H7 (cell line): Measurements from ENCODE around the gene KLHL40. TPM values are rescaled to one million over a fixed set of nuclear protein-coding genes. Genes with fewer than 3 reads are reported as not detected.

ENCODE experiments used
- DNase-seq: peaks from one replicate; pipeline ENCODE4 v3.0.0; 2012
- H3K27me3 ChIP-seq: 2 replicates; pipeline ENCODE4 v1.6.0; 2011; ENCODE audit warnings: mild to moderate bottlenecking, low read length; ENCODE audit not compliant: control insufficient read depth, insufficient read depth
- H3K36me3 ChIP-seq: replicated peaks from 2 replicates; pipeline ENCODE4 v1.5.1; 2011; ENCODE audit warnings: low read length; ENCODE audit not compliant: control insufficient read depth, insufficient read depth
- H3K4me3 ChIP-seq: 2 replicates; pipeline ENCODE4 v1.5.1; 2011; ENCODE audit warnings: low read depth, mild to moderate bottlenecking, control low read depth, low read length, moderate library complexity; ENCODE audit not compliant: insufficient read depth
- total RNA-seq: library from RNA; depleted of rRNA; stranded (reverse); fragments of >200 nt; shearing (Covaris generic); gene quantifications from 2 replicates; pipeline ENCODE4 v1.2.3, GENCODE V29; 2014

The KLHL40 gene
- total RNA-seq, 1 experiment from 2014 or later = not detected

GRCh38 chr3:42706721-42707619 is 21.6 kb downstream of the KLHL40 start:
- H3K36me3 ChIP-seq = no peaks in the 10 kb centered on the region
- H3K4me3 ChIP-seq = no peak overlapping the region
- no peak for DNase-seq
- H3K27me3 ChIP-seq = no peaks in the 10 kb centered on the region

GRCh38 chr3:42707620-42708355 is 22.5 kb downstream of the KLHL40 start:
- Histone ChIP-seq H3K4me3 (no peak overlapping the region), H3K27me3 (no peaks in the 10 kb centered on the region), H3K36me3 (no peaks in the 10 kb centered on the region)
- no peak for DNase-seq

DNA sequence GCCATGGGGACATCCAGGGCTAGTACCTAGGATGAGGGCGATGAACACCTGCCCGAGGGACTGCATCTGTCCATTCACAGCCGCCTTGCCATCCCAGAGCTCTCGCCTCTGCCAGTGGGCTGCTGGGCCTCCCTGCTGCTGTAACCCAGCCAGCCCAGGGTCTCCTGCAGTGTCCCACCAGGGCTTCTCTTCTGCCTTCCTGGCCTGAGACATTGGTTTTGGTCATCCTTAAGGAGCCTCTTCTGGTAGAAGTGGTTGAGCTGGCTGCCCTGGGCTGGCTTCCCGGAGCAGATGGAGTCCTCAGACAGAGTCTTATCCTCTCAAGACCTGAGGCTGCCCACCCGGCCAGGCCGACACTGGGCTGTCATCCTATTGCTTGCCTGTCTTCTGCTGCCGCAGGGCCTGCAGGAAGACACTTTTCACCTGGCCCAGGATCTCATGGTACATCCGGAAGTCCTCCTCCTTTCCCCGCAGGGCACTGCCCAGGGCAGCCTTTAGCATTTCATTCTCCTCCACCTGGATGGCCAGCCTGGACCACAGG is 23.3 kb downstream of the KLHL40 start:
- no peaks in the 10 kb centered on the region for H3K27me3 ChIP-seq
- DNase-seq = no peak

GRCh38 chr3:42709621-42710020 is 24.3 kb downstream of the KLHL40 start:
- Histone ChIP-seq H3K27me3 (no peaks in the 10 kb centered on the region), H3K36me3 (no peaks in the 10 kb centered on the region), H3K4me3 (no peak overlapping the region)
- peak; percentile 21 for DNase-seq

More for the DNA sequence above, 23.3 kb downstream of the KLHL40 start:
- Histone ChIP-seq H3K36me3 (no peaks in the 10 kb centered on the region), H3K4me3 (no peak overlapping the region)

GRCh38 chr3:42710323-42711021 is 25.1 kb downstream of the KLHL40 start:
- H3K27me3 ChIP-seq = no peaks in the 10 kb centered on the region
- DNase-seq = no peak
- no peak overlapping the region for H3K4me3 ChIP-seq
- no peaks in the 10 kb centered on the region for H3K36me3 ChIP-seq

DNA sequence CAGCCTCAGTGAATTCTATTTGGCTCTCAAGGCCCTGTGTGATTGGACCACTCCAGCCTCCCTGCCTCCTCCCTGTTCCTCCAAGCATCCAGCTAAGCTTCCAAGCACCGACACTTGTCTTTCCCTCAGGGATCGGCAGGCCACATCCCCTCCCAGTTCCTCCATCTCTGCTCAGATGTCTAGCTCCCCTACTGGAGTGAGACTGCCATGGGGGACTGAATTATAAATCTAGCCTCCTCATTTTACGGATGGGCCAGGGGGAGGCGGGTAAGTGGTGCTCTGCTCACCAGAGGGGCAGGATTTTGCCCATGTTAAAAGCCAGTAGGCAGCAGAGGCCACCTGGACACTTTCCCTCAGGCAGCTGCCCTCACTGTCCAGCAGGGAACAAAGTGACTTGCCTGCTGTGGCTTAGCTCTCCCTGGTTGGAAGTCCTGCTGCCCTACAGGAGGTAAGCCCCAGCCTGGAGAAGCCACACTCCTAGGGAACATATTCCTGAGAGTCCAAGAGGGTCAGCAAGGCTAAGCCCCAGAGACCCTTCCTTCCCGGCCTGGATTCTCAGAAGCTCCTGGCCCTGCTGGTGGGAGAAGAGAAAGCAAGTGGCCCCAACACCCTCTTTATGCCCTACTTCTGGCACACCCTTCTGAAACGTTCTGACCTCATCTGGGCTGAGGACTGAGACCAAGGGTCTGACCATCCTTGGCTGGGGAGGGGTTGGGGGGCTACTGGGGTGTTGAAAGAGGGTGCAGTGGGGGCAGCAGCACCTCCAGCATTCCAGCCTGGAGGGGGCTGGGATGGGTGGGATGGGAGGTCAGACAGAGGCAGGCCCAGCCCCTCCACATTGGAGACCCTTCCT is 26.4 kb downstream of the KLHL40 start:
- Histone ChIP-seq H3K27me3 (no peaks in the 10 kb centered on the region), H3K4me3 (no peak overlapping the region), H3K36me3 (no peaks in the 10 kb centered on the region)
- DNase-seq = peak; percentile 66

GRCh38 chr3:42712344-42712648 is 27.0 kb downstream of the KLHL40 start:
- Histone ChIP-seq H3K27me3 (no peaks in the 10 kb centered on the region), H3K4me3 (no peak overlapping the region), H3K36me3 (no peaks in the 10 kb centered on the region)
- DNase-seq = no peak

GRCh38 chr3:42712688-42713372 is 27.5 kb downstream of the KLHL40 start:
- H3K4me3 ChIP-seq = no peak overlapping the region
- DNase-seq = no peak
- H3K27me3 ChIP-seq = no peaks in the 10 kb centered on the region
- no peaks in the 10 kb centered on the region for H3K36me3 ChIP-seq

GRCh38 chr3:42713747-42714146 is 28.4 kb downstream of the KLHL40 start:
- H3K36me3 ChIP-seq = no peaks in the 10 kb centered on the region
- no peak overlapping the region for H3K4me3 ChIP-seq
- no peaks in the 10 kb centered on the region for H3K27me3 ChIP-seq
- no peak for DNase-seq

GRCh38 chr3:42714171-42714852 is 29.0 kb downstream of the KLHL40 start:
- Histone ChIP-seq H3K36me3 (no peaks in the 10 kb centered on the region), H3K27me3 (no peaks in the 10 kb centered on the region), H3K4me3 (no peak overlapping the region)
- DNase-seq = no peak

DNA sequence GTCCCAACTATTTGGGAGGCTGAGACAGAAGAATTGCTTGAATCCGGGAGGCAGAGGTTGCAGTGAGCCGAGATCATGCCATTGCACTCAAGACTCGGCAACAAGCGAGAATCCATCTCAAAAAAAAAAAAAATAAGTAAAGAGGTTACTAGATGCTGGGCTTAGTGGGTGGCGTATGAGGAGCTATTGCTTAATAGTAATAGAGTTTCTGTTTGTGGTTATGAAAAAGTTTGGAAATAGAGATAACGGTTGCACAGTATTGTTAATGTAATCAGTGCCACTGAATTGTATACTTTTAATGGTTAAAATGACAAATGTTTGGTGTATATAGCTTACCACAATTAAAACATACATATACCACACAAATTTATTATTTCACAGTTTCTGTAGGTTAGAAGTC is 32.0 kb downstream of the KLHL40 start:
- Histone ChIP-seq H3K4me3 (no peak overlapping the region), H3K27me3 (no peaks in the 10 kb centered on the region), H3K36me3 (no peaks in the 10 kb centered on the region)
- DNase-seq = no peak

- no peak for DNase-seq
- Histone ChIP-seq H3K27me3 (no peaks in the 10 kb centered on the region), H3K4me3 (no peak overlapping the region), H3K36me3 (no peaks in the 10 kb centered on the region)
Observed at GRCh38 chr3:42718338-42718737, 33.0 kb downstream of the KLHL40 start.

GRCh38 chr3:42719002-42719401 is 33.7 kb downstream of the KLHL40 start:
- Histone ChIP-seq H3K36me3 (no peaks in the 10 kb centered on the region), H3K4me3 (no peak overlapping the region), H3K27me3 (no peaks in the 10 kb centered on the region)
- DNase-seq = no peak
